ENCODE results near the gene ATP6V0A4.

Gene ATP6V0A4

GRCh38 chr7:138745189-138745588 is 52.8 kb downstream of the ATP6V0A4 start:
- H3K4me3 ChIP-seq (ENCODE audit: insufficient read depth, low read length, poor library complexity, severe bottlenecking), result no peak overlapping the region
- no peaks in the 10 kb centered on the region for H3K9me3 ChIP-seq (ENCODE audit: insufficient read depth, low read length)
- H3K4me2 ChIP-seq (ENCODE audit: low read depth, low read length, poor library complexity, severe bottlenecking), result no peak overlapping the region
- H3F3A ChIP-seq (ENCODE audit: insufficient read depth), result no peaks in the 10 kb centered on the region
- H4K20me1 ChIP-seq (ENCODE audit: low read depth, low read length), result no peaks in the 10 kb centered on the region
- no peaks in the 10 kb centered on the region for H3K27me3 ChIP-seq (ENCODE audit: low read length)
- no peak for TF ChIP-seq EZH2phosphoT487 (conservative IDR thresholded peaks at IDR 0.05; ENCODE audit: low read length)
- TF ChIP-seq CTCF (IDR thresholded peaks at IDR 0.05; ENCODE audit: insufficient read depth, low read length, poor library complexity, severe bottlenecking), result no peak
- H3K27ac ChIP-seq (ENCODE audit: low read depth, low read length), result no peak overlapping the region
- H3K36me3 ChIP-seq (ENCODE audit: low read length), result no peaks in the 10 kb centered on the region
- H3K9me2 ChIP-seq (replicated peaks; ENCODE audit: insufficient read depth, low read length), result no peaks in the 10 kb centered on the region
- H3K9ac ChIP-seq (ENCODE audit: low read length), result no peak overlapping the region
- H3K79me2 ChIP-seq (ENCODE audit: insufficient read depth, low read length), result no peaks in the 10 kb centered on the region
- H2AFZ ChIP-seq (ENCODE audit: low read depth, low read length, severe bottlenecking), result no peak overlapping the region

- no peak overlapping the region for H3K27ac ChIP-seq (ENCODE audit: low read depth, low read length)
- no peaks in the 10 kb centered on the region for H3K79me2 ChIP-seq (ENCODE audit: insufficient read depth, low read length)
- H3K4me3 ChIP-seq (ENCODE audit: insufficient read depth, low read length, poor library complexity, severe bottlenecking), result no peak overlapping the region
- no peaks in the 10 kb centered on the region for H3K27me3 ChIP-seq (ENCODE audit: low read length)
- TF ChIP-seq CTCF (IDR thresholded peaks at IDR 0.05; ENCODE audit: insufficient read depth, low read length, poor library complexity, severe bottlenecking), result no peak
- TF ChIP-seq EZH2phosphoT487 (conservative IDR thresholded peaks at IDR 0.05; ENCODE audit: low read length), result no peak
- no peaks in the 10 kb centered on the region for H4K20me1 ChIP-seq (ENCODE audit: low read depth, low read length)
- no peaks in the 10 kb centered on the region for H3K9me3 ChIP-seq (ENCODE audit: insufficient read depth, low read length)
- no peak overlapping the region for H2AFZ ChIP-seq (ENCODE audit: low read depth, low read length, severe bottlenecking)
- H3K9ac ChIP-seq (ENCODE audit: low read length), result no peak overlapping the region
- H3K36me3 ChIP-seq (ENCODE audit: low read length), result no peaks in the 10 kb centered on the region
- H3K4me2 ChIP-seq (ENCODE audit: low read depth, low read length, poor library complexity, severe bottlenecking), result no peak overlapping the region
- H3K9me2 ChIP-seq (replicated peaks; ENCODE audit: insufficient read depth, low read length), result no peaks in the 10 kb centered on the region
- H3F3A ChIP-seq (ENCODE audit: insufficient read depth), result no peaks in the 10 kb centered on the region
These were observed 56.6 kb downstream of the ATP6V0A4 start for GRCh38 chr7:138741453-138741735.

GRCh38 chr7:138739859-138740258 is 58.1 kb downstream of the ATP6V0A4 start:
- no peaks in the 10 kb centered on the region for H3F3A ChIP-seq (ENCODE audit: insufficient read depth)
- no peaks in the 10 kb centered on the region for H4K20me1 ChIP-seq (ENCODE audit: low read depth, low read length)
- H3K9me2 ChIP-seq (replicated peaks; ENCODE audit: insufficient read depth, low read length), result no peaks in the 10 kb centered on the region
- H2AFZ ChIP-seq (ENCODE audit: low read depth, low read length, severe bottlenecking), result no peak overlapping the region
- no peak overlapping the region for H3K9ac ChIP-seq (ENCODE audit: low read length)
- no peaks in the 10 kb centered on the region for H3K9me3 ChIP-seq (ENCODE audit: insufficient read depth, low read length)
- TF ChIP-seq CTCF (IDR thresholded peaks at IDR 0.05; ENCODE audit: insufficient read depth, low read length, poor library complexity, severe bottlenecking) (no peak), EZH2phosphoT487 (conservative IDR thresholded peaks at IDR 0.05; ENCODE audit: low read length) (no peak)
- no peak overlapping the region for H3K27ac ChIP-seq (ENCODE audit: low read depth, low read length)
- H3K79me2 ChIP-seq (ENCODE audit: insufficient read depth, low read length), result no peaks in the 10 kb centered on the region
- H3K36me3 ChIP-seq (ENCODE audit: low read length), result no peaks in the 10 kb centered on the region
- H3K4me2 ChIP-seq (ENCODE audit: low read depth, low read length, poor library complexity, severe bottlenecking), result no peak overlapping the region
- no peak overlapping the region for H3K4me3 ChIP-seq (ENCODE audit: insufficient read depth, low read length, poor library complexity, severe bottlenecking)
- no peaks in the 10 kb centered on the region for H3K27me3 ChIP-seq (ENCODE audit: low read length)
